HEK293T (cell line): ENCODE data around the gene SRP68.

Experiments used
- CTCF ChIA-PET: fragments of 350-600 bp; formaldehyde crosslinking; extraction: SDS; loops from one replicate; lab custom pipeline; 2021; ENCODE audit warnings: antibody characterized with exemption, inconsistent platforms; lab: Yijun Ruan, JAX
- POLR2A ChIA-PET: fragments of 350-600 bp; formaldehyde crosslinking; extraction: SDS; loops from one replicate; lab custom pipeline; 2020; ENCODE audit warnings: antibody characterized with exemption, inconsistent platforms; lab: Yijun Ruan, JAX
- DNase-seq: peaks from one replicate; pipeline ENCODE4 v3.0.0; 2012; ENCODE audit warnings: mixed read lengths; ENCODE audit errors: extremely low spot score
- ARNT ChIP-seq: fragments of 450-650 bp; IDR thresholded peaks from 2 replicates; pipeline ENCODE4 v1.6.1; 2017; ENCODE audit warnings: mild to moderate bottlenecking
- BHLHE40 ChIP-seq: fragments of 450-650 bp; IDR thresholded peaks from 2 replicates; pipeline ENCODE4 v1.6.1; 2016; ENCODE audit warnings: mild to moderate bottlenecking, moderate library complexity, borderline replicate concordance
- CTBP1 ChIP-seq: fragments of 450-650 bp; IDR thresholded peaks from 2 replicates; pipeline ENCODE4 v1.6.1; 2016; ENCODE audit warnings: borderline replicate concordance
- ELF4 ChIP-seq: fragments of 450-650 bp; IDR thresholded peaks from 2 replicates; pipeline ENCODE4 v1.6.1; 2017; ENCODE audit warnings: antibody characterized with exemption
- FOXA1 ChIP-seq: fragments of 450-650 bp; IDR thresholded peaks from 2 replicates; pipeline ENCODE4 v1.6.1; 2016; ENCODE audit warnings: mild to moderate bottlenecking
- FOXK2 ChIP-seq: fragments of 450-650 bp; IDR thresholded peaks from 2 replicates; pipeline ENCODE4 v1.6.1; 2016; ENCODE audit warnings: mild to moderate bottlenecking
- FOXM1 ChIP-seq: fragments of 450-650 bp; IDR thresholded peaks from 2 replicates; pipeline ENCODE4 v1.6.1; 2017; ENCODE audit warnings: mild to moderate bottlenecking, borderline replicate concordance
- HDGF ChIP-seq: fragments of 450-650 bp; IDR thresholded peaks from 2 replicates; pipeline ENCODE4 v1.6.1; 2017; ENCODE audit warnings: antibody characterized with exemption, borderline replicate concordance
- L3MBTL2 ChIP-seq: fragments of 450-650 bp; conservative IDR thresholded peaks from 2 replicates; pipeline ENCODE4 v1.6.1; 2016; ENCODE audit warnings: mild to moderate bottlenecking
- LEF1 ChIP-seq: fragments of 450-650 bp; IDR thresholded peaks from 2 replicates; pipeline ENCODE4 v1.6.1; 2017; ENCODE audit warnings: mild to moderate bottlenecking, borderline replicate concordance
- NFRKB ChIP-seq: fragments of 450-650 bp; IDR thresholded peaks from 2 replicates; pipeline ENCODE4 v1.6.1; 2016; ENCODE audit warnings: mild to moderate bottlenecking, moderate library complexity
- PKNOX1 ChIP-seq: fragments of 450-650 bp; IDR thresholded peaks from 2 replicates; pipeline ENCODE4 v1.6.1; 2016
- SP1 ChIP-seq: fragments of 450-650 bp; IDR thresholded peaks from 2 replicates; pipeline ENCODE4 v1.6.1; 2017
- SUZ12 ChIP-seq: fragments of 450-650 bp; IDR thresholded peaks from 2 replicates; pipeline ENCODE4 v1.6.1; 2016; ENCODE audit warnings: mild to moderate bottlenecking
- TARDBP ChIP-seq: fragments of 450-650 bp; IDR thresholded peaks from 2 replicates; pipeline ENCODE4 v1.6.1; 2016
- ZNF384 ChIP-seq: fragments of 450-650 bp; IDR thresholded peaks from 2 replicates; pipeline ENCODE4 v1.6.1; 2016

Gene SRP68

GRCh38 chr17:76038050-76038449 is 34.3 kb downstream of the SRP68 start:
- no peak for DNase-seq
- TF ChIP-seq FOXA1 = no peak
- no peak for TF ChIP-seq HDGF
- TF ChIP-seq SUZ12 = no peak
- no peak for TF ChIP-seq TARDBP
- no peak for TF ChIP-seq ZNF384
- no peak for TF ChIP-seq FOXK2
- TF ChIP-seq ARNT = no peak
- TF ChIP-seq NFRKB = no peak
- no peak for TF ChIP-seq L3MBTL2
- TF ChIP-seq FOXM1 = no peak
- no peak for TF ChIP-seq ELF4
- TF ChIP-seq PKNOX1 = no peak
- CTCF ChIA-PET = no interaction called here
- POLR2A ChIA-PET = no interaction called here

GRCh38 chr17:76036497-76037261 is 35.6 kb downstream of the SRP68 start:
- ChIA-PET CTCF (interaction anchor here (1.5 kb wide), 1 partner anchor 23 kb away, joined by 6 read pairs; no protein-coding TSS in a partner anchor), POLR2A (no interaction called here)
- TF ChIP-seq SUZ12 (no peak), TARDBP (no peak), HDGF (no peak), NFRKB (no peak), FOXM1 (no peak), ZNF384 (no peak), FOXA1 (no peak), ELF4 (no peak), FOXK2 (no peak), BHLHE40 (no peak), ARNT (no peak)
- no peak for DNase-seq

- CTCF ChIA-PET = interaction anchor here (0.7 kb wide), 1 partner anchor 20 kb away, joined by 3 read pairs; no protein-coding TSS in a partner anchor
- DNase-seq = no peak
- no peak for TF ChIP-seq FOXM1
- no peak for TF ChIP-seq HDGF
- TF ChIP-seq CTBP1 = no peak
- TF ChIP-seq FOXA1 = no peak
- TF ChIP-seq PKNOX1 = no peak
- no peak for TF ChIP-seq SUZ12
- TF ChIP-seq BHLHE40 = no peak
- no peak for TF ChIP-seq L3MBTL2
- TF ChIP-seq NFRKB = no peak
- TF ChIP-seq SP1 = no peak
- no peak for TF ChIP-seq TARDBP
- TF ChIP-seq ARNT = no peak
- no peak for TF ChIP-seq LEF1
- TF ChIP-seq ELF4 = no peak
- no peak for TF ChIP-seq FOXK2
- TF ChIP-seq ZNF384 = no peak
- POLR2A ChIA-PET = interaction anchor here (0.6 kb wide), 1 partner anchor 975 kb away, joined by 3 read pairs; no protein-coding TSS in a partner anchor
Observed at GRCh38 chr17:76034428-76035350, 37.6 kb downstream of the SRP68 start.

GRCh38 chr17:76033139-76033538 is 39.2 kb downstream of the SRP68 start:
- CTCF ChIA-PET = interaction anchor here (0.8 to 1.0 kb wide), 2 partner anchors 13 to 19 kb away, joined by 4 read pairs; no protein-coding TSS in a partner anchor

GRCh38 chr17:76032780-76033108 is 39.6 kb downstream of the SRP68 start:
- no peak for DNase-seq
- TF ChIP-seq HDGF (no peak), L3MBTL2 (no peak), ARNT (no peak), CTBP1 (no peak), FOXK2 (no peak), SUZ12 (no peak), ELF4 (no peak), FOXA1 (no peak), LEF1 (no peak), FOXM1 (no peak), SP1 (no peak), PKNOX1 (no peak), ZNF384 (no peak), TARDBP (no peak), BHLHE40 (no peak), NFRKB (no peak)
- POLR2A ChIA-PET = no interaction called here
- CTCF ChIA-PET = interaction anchor here (0.8 kb wide), 1 partner anchor 13 kb away, joined by 4 read pairs; no protein-coding TSS in a partner anchor

More at GRCh38 chr17:76033139-76033538, 39.2 kb downstream of the SRP68 start:
- no peak for TF ChIP-seq LEF1
- no peak for TF ChIP-seq HDGF
- TF ChIP-seq NFRKB = no peak
- no peak for TF ChIP-seq SP1
- no peak for TF ChIP-seq SUZ12
- no peak for TF ChIP-seq FOXA1
- TF ChIP-seq TARDBP = no peak
- TF ChIP-seq FOXM1 = no peak
- POLR2A ChIA-PET = interaction anchor here (0.7 to 1.0 kb wide), 2 partner anchors 13 to 79 kb away, joined by 3 read pairs; no protein-coding TSS in a partner anchor
- DNase-seq = no peak
